Coronary artery (tissue), 2 donors: ENCODE measurements around the gene SPAG16.

ENCODE experiments used
- DNase-seq: peaks from one replicate; pipeline ENCODE4 v3.0.0-alpha.2; 2017; ENCODE audit warnings: low spot score
- H3K27ac ChIP-seq, 2 donors: fragments of 200-600 bp; sonication (generic); one replicate each; pipeline ENCODE4 v1.5.1; 2016 to 2019
- H3K4me3 ChIP-seq: fragments of 200-600 bp; sonication (generic); 2 replicates; pipeline ENCODE4 v1.5.1; 2016; ENCODE audit warnings: mild to moderate bottlenecking, moderate library complexity
- CTCF ChIP-seq: fragments of 200-600 bp; sonication (generic); IDR thresholded peaks from one replicate; pipeline ENCODE4 v1.5.1; 2019; ENCODE audit warnings: antibody characterized with exemption

The SPAG16 gene

GRCh38 chr2:213429516-213429915 lies 145.3 kb downstream of the SPAG16 start:
- DNase-seq: no peak
- no peak for TF ChIP-seq CTCF
- Histone ChIP-seq H3K27ac (no peak overlapping the region), H3K4me3 (no peak overlapping the region)

GRCh38 chr2:213443921-213444320 lies 159.7 kb downstream of the SPAG16 start:
- no peak for TF ChIP-seq CTCF
- Histone ChIP-seq H3K27ac (no peak overlapping the region), H3K4me3 (no peak overlapping the region)
- DNase-seq: no peak

- DNase-seq: no peak
- no peak overlapping the region for H3K27ac ChIP-seq
- no peak for TF ChIP-seq CTCF
- no peak overlapping the region for H3K4me3 ChIP-seq
Measured at GRCh38 chr2:213451542-213452239, 167.4 kb downstream of the SPAG16 start.

DNA sequence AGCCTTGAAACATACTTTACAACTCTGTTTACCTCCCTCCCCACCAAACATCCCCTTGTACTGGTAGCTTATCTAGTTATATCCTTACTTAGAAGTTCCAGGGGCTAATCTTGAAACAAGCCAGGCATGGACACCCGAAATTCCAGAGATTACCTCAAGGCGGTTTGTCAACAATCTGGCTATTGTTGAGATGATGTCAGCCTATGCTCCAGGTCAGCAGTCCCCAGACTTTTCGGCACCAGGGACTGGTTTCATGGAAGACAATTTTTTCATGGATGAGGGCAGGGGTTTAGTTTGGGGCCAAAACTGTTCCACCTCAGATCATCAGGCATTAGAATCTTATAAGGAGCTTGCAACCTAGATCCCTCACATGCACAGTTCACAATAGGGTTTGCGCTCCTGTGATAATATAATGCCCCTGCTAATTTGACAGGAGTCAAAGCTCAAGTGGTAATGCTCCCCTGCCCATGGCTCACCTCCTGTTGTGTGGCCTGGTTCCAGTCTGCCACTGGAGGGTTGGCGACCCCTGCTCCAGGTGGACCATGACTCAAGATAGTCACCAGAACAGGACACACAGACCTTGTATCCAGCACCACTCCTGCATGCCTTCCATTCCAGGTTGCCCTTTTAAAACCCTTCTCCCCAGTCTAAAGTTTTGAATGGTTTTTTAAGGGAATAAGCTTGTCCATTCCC lies 171.2 kb downstream of the SPAG16 start:
- no peak overlapping the region for H3K4me3 ChIP-seq
- H3K27ac ChIP-seq: no peak overlapping the region
- no peak for DNase-seq
- no peak for TF ChIP-seq CTCF

GRCh38 chr2:213475433-213475832 lies 191.2 kb downstream of the SPAG16 start:
- no peak overlapping the region for H3K4me3 ChIP-seq
- no peak overlapping the region for H3K27ac ChIP-seq
- no peak for TF ChIP-seq CTCF
- no peak for DNase-seq

GRCh38 chr2:213476641-213477040 lies 192.4 kb downstream of the SPAG16 start:
- no peak for DNase-seq
- Histone ChIP-seq H3K4me3 (no peak overlapping the region), H3K27ac (no peak overlapping the region)
- TF ChIP-seq CTCF: no peak

DNA sequence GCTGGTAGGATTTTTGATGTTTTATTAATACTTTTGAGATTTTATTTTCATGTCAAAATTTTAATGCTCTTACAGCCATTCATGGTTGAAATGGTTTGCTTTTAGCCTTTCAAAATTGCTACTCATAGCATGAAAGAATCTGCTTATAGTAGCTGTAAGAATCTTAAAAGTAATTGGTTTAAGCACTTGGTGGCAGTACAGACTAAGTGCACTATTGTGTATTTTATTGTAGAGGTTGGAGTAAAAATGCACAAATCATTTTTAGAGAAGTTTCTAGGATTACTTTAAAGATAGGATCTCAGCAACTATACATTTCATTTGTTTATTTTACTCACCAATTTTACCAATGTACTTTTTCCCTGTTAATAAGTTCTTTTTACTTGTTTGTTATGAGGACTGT lies 205.8 kb downstream of the SPAG16 start:
- DNase-seq: no peak
- Histone ChIP-seq H3K27ac (no peak overlapping the region), H3K4me3 (no peak overlapping the region)
- no peak for TF ChIP-seq CTCF
